HL-60 (cell line): ENCODE results near the gene PELI1.

Experiments used
- DNase-seq, 2 experiments: peaks; one replicate each; pipeline ENCODE4 v3.0.0-alpha.2; 2010 to 2020; ENCODE audit warnings: low read depth in 1 of 2, low spot score in 1 of 2
- H3K27ac ChIP-seq: fragments of 250-450 bp; sonication (Bioruptor Pico); replicated peaks from 2 replicates; pipeline ENCODE4 v1.5.1; 2020; ENCODE audit warnings: mild to moderate bottlenecking, moderate library complexity
- H3K27me3 ChIP-seq: fragments of 250-450 bp; sonication (Bioruptor Pico); 2 replicates; pipeline ENCODE4 v1.5.1; 2021; ENCODE audit warnings: mild to moderate bottlenecking, moderate library complexity; ENCODE audit not compliant: insufficient read depth, poor library complexity, severe bottlenecking
- H3K4me3 ChIP-seq: replicated peaks from 2 replicates; pipeline ENCODE4 v1.5.1; 2011; ENCODE audit warnings: mild to moderate bottlenecking, control low read depth, low read length; ENCODE audit not compliant: insufficient read depth
- CTCF ChIP-seq: IDR thresholded peaks from one replicate; pipeline ENCODE4 v1.5.1; 2011; ENCODE audit warnings: low read length, control low read depth, inconsistent platforms; ENCODE audit not compliant: insufficient read depth
- GABPA ChIP-seq: IDR thresholded peaks from 2 replicates; pipeline ENCODE4 v1.6.1; 2012; ENCODE audit warnings: low read depth
- POLR2AphosphoS5 ChIP-seq: IDR thresholded peaks from 2 replicates; pipeline ENCODE4 v1.6.1; 2012; ENCODE audit warnings: low read depth
- SPI1 ChIP-seq: IDR thresholded peaks from 2 replicates; pipeline ENCODE4 v1.6.1; 2012; ENCODE audit warnings: low read depth, mild to moderate bottlenecking, borderline replicate concordance
- TF ChIP-seq, protein P1 (sequence below): IDR thresholded peaks from 2 replicates; pipeline ENCODE4 v1.6.1; 2012; ENCODE audit warnings: low read depth; ENCODE audit not compliant: insufficient replicate concordance

The PELI1 gene

GRCh38 chr2:64134813-64135212 lies 9.4 kb downstream of the PELI1 start:
- no peak for DNase-seq
- Histone ChIP-seq H3K27ac (no peak overlapping the region), H3K27me3 (no peaks in the 10 kb centered on the region), H3K4me3 (no peak overlapping the region)
- TF ChIP-seq, protein P1, sequence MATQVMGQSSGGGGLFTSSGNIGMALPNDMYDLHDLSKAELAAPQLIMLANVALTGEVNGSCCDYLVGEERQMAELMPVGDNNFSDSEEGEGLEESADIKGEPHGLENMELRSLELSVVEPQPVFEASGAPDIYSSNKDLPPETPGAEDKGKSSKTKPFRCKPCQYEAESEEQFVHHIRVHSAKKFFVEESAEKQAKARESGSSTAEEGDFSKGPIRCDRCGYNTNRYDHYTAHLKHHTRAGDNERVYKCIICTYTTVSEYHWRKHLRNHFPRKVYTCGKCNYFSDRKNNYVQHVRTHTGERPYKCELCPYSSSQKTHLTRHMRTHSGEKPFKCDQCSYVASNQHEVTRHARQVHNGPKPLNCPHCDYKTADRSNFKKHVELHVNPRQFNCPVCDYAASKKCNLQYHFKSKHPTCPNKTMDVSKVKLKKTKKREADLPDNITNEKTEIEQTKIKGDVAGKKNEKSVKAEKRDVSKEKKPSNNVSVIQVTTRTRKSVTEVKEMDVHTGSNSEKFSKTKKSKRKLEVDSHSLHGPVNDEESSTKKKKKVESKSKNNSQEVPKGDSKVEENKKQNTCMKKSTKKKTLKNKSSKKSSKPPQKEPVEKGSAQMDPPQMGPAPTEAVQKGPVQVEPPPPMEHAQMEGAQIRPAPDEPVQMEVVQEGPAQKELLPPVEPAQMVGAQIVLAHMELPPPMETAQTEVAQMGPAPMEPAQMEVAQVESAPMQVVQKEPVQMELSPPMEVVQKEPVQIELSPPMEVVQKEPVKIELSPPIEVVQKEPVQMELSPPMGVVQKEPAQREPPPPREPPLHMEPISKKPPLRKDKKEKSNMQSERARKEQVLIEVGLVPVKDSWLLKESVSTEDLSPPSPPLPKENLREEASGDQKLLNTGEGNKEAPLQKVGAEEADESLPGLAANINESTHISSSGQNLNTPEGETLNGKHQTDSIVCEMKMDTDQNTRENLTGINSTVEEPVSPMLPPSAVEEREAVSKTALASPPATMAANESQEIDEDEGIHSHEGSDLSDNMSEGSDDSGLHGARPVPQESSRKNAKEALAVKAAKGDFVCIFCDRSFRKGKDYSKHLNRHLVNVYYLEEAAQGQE = no peak
- TF ChIP-seq POLR2AphosphoS5 (no peak), SPI1 (no peak)

DNA sequence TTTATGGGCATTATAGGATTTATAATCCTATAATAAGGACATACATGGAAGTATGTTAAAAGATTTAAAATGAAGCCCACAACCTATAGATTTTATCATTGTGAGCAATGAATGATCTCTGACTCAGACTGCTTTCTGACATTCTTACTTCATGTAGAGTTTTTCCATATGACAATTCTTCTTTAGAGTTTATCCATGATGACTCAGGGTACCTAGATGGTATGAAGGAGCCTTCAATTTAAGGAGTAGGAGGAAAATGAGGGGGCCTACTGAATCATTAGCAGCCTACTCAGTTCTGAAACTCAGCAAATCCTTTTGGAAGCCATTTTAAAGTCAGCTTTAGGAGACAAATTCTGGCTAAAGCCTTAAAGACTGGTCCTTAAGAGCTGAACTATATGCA lies 10.4 kb downstream of the PELI1 start:
- no peak overlapping the region for H3K27ac ChIP-seq
- no peak for DNase-seq
- no peaks in the 10 kb centered on the region for H3K27me3 ChIP-seq
- TF ChIP-seq SPI1 (no peak), POLR2AphosphoS5 (no peak), GABPA (no peak), CTCF (no peak)
- TF ChIP-seq, protein P1 = no peak
- H3K4me3 ChIP-seq = no peak overlapping the region

DNA sequence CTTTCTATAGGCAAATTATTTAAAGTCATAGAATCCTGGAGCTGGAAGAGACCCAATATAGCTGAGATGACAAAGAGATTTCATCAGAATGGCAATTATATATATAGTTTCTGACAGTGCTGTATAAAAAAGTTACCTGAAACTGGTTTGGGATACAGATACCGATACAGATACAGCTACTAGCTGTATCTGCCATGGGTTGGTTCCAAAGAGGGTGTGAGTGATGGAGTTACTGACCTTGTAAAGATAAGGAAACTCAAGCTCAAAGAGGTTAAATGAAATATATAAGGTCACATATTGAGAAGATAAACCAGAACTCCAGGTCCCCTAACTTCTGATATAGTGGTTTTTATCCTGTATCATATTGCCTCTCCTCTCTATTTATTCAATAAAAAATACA lies 10.9 kb downstream of the PELI1 start:
- TF ChIP-seq SPI1 (no peak), GABPA (no peak), CTCF (no peak), POLR2AphosphoS5 (no peak)
- TF ChIP-seq, protein P1 = no peak
- DNase-seq = no peak
- H3K27ac ChIP-seq = no peak overlapping the region
- no peak overlapping the region for H3K4me3 ChIP-seq
- no peaks in the 10 kb centered on the region for H3K27me3 ChIP-seq

- TF ChIP-seq GABPA (no peak), CTCF (no peak), POLR2AphosphoS5 (no peak), SPI1 (no peak)
- TF ChIP-seq, protein P1 = no peak
- Histone ChIP-seq H3K27me3 (no peaks in the 10 kb centered on the region), H3K4me3 (no peak overlapping the region), H3K27ac (no peak overlapping the region)
- no peak for DNase-seq
These were observed 13.9 kb downstream of the PELI1 start for GRCh38 chr2:64130333-64130732.
